H1 (cell line): ENCODE results near the gene VIT. TPM values are rescaled to one million over a fixed set of nuclear protein-coding genes. Genes with fewer than 3 reads are reported as not detected.

ENCODE experiments used
- CBX5 ChIP-seq: fragments of 300-800, 300-1000 bp; sonication (generic); IDR thresholded peaks from 2 replicates; pipeline ENCODE4 v1.7.1; 2016; ENCODE audit warnings: antibody characterized with exemption, low read length, low read depth
- GTF2F1 ChIP-seq: IDR thresholded peaks from 2 replicates; pipeline ENCODE4 v1.6.1; 2012; ENCODE audit warnings: low read depth, low read length, improper control_type of control experiment, borderline replicate concordance
- HDAC2 ChIP-seq, 2 experiments: fragments of 300-600 bp in 1 of 2; sonication (generic) in 1 of 2; IDR thresholded peaks; 2 replicates each; pipeline ENCODE4 v1.6.1; 2011 to 2012; ENCODE audit warnings: low read depth in 2 of 2, low read length in 2 of 2, mild to moderate bottlenecking in 2 of 2, moderate library complexity in 2 of 2, borderline replicate concordance in 1 of 2, inconsistent platforms in 1 of 2
- TAF1 ChIP-seq: IDR thresholded peaks from 2 replicates; pipeline ENCODE4 v1.6.1; 2011; ENCODE audit warnings: mild to moderate bottlenecking, low read depth, low read length
- YY1 ChIP-seq: IDR thresholded peaks from 2 replicates; pipeline ENCODE4 v1.6.1; 2011; ENCODE audit warnings: low read depth, mild to moderate bottlenecking, low read length
- polyA plus RNA-seq, 7 experiments: library from polyadenylated mRNA; depleted of rRNA in 3 of 7; stranded (reverse) in 5 of 7; unstranded in 2 of 7; fragments of >200 nt in 5 of 7; fragments of 200-250 nt in 2 of 7; gene quantifications; 1 replicate in 5 of 7; 2 replicates in 1 of 7; 4 replicates in 1 of 7; pipeline versions ENCODE4 v1.2.1 to v1.2.3, GENCODE V29; 2011 to 2013; ENCODE audit warnings: missing spikeins in 2 of 7, mixed read lengths in 2 of 7
- total RNA-seq: library from RNA; stranded (reverse); fragmentation: NEBNext Ultra II Directional; extraction: Animal tissue kit (Norgen Biotek cat#: 25700); gene quantifications from 2 replicates; pipeline ENCODE4 v1.2.1, GENCODE V29; 2021
- TF ChIP-seq, protein P1 (sequence below): fragments of 300-600 bp; sonication (generic); IDR thresholded peaks from 2 replicates; pipeline ENCODE4 v1.7.1; 2012; ENCODE audit warnings: low read length, moderate library complexity, mild to moderate bottlenecking, inconsistent platforms; ENCODE audit not compliant: insufficient replicate concordance

The VIT gene
- total and polyA plus RNA-seq, 2 of the 8 experiments (the other 6 are each of a cell fraction or from before 2014, with no cell fraction given), result 0.03 TPM; not detected in 1

DNA sequence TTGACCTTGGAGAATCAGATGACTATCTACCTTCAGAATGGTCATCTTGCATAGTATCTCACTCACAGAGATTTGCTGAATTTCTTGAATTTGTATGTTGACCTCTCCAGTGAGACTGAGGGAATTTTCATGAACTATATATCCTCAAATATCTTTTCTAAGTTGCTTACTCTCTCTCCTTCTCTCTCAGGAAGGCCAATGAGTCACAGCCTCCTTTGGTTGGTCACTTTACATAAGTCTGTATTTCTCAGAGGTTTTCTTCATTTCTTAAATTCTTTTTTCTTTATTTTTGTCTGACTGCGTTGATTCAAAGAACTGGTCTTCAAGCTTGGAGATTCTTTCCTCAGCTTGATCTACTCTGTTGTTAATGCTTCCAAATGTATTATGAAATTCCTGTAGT, 51.7 kb downstream of the VIT start (continued):
- TF ChIP-seq, protein P1, sequence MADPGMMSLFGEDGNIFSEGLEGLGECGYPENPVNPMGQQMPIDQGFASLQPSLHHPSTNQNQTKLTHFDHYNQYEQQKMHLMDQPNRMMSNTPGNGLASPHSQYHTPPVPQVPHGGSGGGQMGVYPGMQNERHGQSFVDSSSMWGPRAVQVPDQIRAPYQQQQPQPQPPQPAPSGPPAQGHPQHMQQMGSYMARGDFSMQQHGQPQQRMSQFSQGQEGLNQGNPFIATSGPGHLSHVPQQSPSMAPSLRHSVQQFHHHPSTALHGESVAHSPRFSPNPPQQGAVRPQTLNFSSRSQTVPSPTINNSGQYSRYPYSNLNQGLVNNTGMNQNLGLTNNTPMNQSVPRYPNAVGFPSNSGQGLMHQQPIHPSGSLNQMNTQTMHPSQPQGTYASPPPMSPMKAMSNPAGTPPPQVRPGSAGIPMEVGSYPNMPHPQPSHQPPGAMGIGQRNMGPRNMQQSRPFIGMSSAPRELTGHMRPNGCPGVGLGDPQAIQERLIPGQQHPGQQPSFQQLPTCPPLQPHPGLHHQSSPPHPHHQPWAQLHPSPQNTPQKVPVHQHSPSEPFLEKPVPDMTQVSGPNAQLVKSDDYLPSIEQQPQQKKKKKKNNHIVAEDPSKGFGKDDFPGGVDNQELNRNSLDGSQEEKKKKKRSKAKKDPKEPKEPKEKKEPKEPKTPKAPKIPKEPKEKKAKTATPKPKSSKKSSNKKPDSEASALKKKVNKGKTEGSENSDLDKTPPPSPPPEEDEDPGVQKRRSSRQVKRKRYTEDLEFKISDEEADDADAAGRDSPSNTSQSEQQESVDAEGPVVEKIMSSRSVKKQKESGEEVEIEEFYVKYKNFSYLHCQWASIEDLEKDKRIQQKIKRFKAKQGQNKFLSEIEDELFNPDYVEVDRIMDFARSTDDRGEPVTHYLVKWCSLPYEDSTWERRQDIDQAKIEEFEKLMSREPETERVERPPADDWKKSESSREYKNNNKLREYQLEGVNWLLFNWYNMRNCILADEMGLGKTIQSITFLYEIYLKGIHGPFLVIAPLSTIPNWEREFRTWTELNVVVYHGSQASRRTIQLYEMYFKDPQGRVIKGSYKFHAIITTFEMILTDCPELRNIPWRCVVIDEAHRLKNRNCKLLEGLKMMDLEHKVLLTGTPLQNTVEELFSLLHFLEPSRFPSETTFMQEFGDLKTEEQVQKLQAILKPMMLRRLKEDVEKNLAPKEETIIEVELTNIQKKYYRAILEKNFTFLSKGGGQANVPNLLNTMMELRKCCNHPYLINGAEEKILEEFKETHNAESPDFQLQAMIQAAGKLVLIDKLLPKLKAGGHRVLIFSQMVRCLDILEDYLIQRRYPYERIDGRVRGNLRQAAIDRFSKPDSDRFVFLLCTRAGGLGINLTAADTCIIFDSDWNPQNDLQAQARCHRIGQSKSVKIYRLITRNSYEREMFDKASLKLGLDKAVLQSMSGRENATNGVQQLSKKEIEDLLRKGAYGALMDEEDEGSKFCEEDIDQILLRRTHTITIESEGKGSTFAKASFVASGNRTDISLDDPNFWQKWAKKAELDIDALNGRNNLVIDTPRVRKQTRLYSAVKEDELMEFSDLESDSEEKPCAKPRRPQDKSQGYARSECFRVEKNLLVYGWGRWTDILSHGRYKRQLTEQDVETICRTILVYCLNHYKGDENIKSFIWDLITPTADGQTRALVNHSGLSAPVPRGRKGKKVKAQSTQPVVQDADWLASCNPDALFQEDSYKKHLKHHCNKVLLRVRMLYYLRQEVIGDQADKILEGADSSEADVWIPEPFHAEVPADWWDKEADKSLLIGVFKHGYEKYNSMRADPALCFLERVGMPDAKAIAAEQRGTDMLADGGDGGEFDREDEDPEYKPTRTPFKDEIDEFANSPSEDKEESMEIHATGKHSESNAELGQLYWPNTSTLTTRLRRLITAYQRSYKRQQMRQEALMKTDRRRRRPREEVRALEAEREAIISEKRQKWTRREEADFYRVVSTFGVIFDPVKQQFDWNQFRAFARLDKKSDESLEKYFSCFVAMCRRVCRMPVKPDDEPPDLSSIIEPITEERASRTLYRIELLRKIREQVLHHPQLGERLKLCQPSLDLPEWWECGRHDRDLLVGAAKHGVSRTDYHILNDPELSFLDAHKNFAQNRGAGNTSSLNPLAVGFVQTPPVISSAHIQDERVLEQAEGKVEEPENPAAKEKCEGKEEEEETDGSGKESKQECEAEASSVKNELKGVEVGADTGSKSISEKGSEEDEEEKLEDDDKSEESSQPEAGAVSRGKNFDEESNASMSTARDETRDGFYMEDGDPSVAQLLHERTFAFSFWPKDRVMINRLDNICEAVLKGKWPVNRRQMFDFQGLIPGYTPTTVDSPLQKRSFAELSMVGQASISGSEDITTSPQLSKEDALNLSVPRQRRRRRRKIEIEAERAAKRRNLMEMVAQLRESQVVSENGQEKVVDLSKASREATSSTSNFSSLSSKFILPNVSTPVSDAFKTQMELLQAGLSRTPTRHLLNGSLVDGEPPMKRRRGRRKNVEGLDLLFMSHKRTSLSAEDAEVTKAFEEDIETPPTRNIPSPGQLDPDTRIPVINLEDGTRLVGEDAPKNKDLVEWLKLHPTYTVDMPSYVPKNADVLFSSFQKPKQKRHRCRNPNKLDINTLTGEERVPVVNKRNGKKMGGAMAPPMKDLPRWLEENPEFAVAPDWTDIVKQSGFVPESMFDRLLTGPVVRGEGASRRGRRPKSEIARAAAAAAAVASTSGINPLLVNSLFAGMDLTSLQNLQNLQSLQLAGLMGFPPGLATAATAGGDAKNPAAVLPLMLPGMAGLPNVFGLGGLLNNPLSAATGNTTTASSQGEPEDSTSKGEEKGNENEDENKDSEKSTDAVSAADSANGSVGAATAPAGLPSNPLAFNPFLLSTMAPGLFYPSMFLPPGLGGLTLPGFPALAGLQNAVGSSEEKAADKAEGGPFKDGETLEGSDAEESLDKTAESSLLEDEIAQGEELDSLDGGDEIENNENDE, result no peak
- no peak for TF ChIP-seq TAF1
- no peak for TF ChIP-seq GTF2F1
- no peak for TF ChIP-seq YY1
- no peak for TF ChIP-seq CBX5
- TF ChIP-seq HDAC2 (IDR thresholded peaks at IDR 0.05; ENCODE audit: borderline replicate concordance in 1 of 2, low read depth in 2 of 2, low read length in 2 of 2), result no peak
